ENCODE results near the gene PDSS2.

DNA sequence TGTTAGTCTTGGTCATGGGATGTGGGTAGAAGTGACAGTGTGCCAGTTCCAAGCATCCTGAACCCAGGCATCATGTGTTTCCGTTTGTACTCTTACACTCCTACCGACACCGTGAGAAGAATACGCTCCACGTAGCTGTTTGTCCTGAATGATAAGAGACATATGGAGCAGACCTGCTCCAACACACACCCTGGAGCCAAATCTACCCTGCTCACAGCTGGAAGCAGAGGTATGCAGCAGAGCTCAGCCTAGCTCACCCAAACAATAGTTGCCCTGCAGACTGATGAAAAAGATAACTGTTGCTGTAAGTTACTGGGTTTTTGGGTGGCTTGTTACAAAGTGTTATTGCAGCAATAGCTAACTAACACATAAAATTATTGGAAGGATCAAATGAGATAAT lies 14.3 kb upstream of the PDSS2 start:
- TF ChIP-seq POLR2A (IDR thresholded peaks at IDR 0.05): no peak
- TF ChIP-seq, protein P1, sequence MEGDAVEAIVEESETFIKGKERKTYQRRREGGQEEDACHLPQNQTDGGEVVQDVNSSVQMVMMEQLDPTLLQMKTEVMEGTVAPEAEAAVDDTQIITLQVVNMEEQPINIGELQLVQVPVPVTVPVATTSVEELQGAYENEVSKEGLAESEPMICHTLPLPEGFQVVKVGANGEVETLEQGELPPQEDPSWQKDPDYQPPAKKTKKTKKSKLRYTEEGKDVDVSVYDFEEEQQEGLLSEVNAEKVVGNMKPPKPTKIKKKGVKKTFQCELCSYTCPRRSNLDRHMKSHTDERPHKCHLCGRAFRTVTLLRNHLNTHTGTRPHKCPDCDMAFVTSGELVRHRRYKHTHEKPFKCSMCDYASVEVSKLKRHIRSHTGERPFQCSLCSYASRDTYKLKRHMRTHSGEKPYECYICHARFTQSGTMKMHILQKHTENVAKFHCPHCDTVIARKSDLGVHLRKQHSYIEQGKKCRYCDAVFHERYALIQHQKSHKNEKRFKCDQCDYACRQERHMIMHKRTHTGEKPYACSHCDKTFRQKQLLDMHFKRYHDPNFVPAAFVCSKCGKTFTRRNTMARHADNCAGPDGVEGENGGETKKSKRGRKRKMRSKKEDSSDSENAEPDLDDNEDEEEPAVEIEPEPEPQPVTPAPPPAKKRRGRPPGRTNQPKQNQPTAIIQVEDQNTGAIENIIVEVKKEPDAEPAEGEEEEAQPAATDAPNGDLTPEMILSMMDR (IDR thresholded peaks at IDR 0.05): no peak
